ENCODE results near the gene LRRC8A. TPM values are rescaled to one million over a fixed set of nuclear protein-coding genes. Genes with fewer than 3 reads are reported as not detected.

Gene LRRC8A
- total and polyA plus RNA-seq, 2 of the 13 experiments (the other 11 are each of a cell fraction or from before 2014, with no cell fraction given): 16.1 to 40.6 TPM

DNA sequence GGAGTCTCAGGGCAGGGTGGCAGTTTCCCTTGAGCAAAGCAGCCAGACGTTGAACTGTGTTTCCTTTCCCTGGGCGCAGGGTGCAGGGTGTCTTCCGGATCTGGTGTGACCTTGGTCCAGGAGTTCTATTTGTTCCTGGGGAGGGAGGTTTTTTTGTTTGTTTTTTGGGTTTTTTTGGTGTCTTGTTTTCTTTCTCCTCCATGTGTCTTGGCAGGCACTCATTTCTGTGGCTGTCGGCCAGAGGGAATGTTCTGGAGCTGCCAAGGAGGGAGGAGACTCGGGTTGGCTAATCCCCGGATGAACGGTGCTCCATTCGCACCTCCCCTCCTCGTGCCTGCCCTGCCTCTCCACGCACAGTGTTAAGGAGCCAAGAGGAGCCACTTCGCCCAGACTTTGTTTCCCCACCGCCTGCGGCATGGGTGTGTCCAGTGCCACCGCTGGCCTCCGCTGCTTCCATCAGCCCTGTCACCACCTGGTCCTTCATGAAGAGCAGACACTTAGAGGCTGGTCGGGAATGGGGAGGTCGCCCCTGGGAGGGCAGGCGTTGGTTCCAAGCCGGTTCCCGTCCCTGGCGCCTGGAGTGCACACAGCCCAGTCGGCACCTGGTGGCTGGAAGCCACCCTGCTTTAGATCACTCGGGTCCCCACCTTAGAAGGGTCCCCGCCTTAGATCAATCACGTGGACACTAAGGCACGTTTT, 35.4 kb downstream of the LRRC8A start (continued):
- TF ChIP-seq FOXK1 (CRISPR knock-in tag; IDR thresholded peaks at IDR 0.05; ENCODE audit: borderline replicate concordance, low read depth) (no peak), NCOA5 (CRISPR knock-in tag; IDR thresholded peaks at IDR 0.05) (no peak), ZNF441 (CRISPR knock-in tag; IDR thresholded peaks at IDR 0.05; ENCODE audit: borderline replicate concordance) (peak; percentile 63; the same call in 1 of the 2 replicates), ZNF282 (IDR thresholded peaks at IDR 0.05; ENCODE audit: partially characterized antibody) (no peak), EHMT2 (IDR thresholded peaks at IDR 0.05; ENCODE audit: borderline replicate concordance, low read depth, low read length) (no peak), ZNF724P (CRISPR knock-in tag; IDR thresholded peaks at IDR 0.05; ENCODE audit: borderline replicate concordance) (no peak), ZSCAN20 (CRISPR knock-in tag; IDR thresholded peaks at IDR 0.05; ENCODE audit: borderline replicate concordance) (no peak), SMAD1 (CRISPR knock-in tag; IDR thresholded peaks at IDR 0.05; ENCODE audit: borderline replicate concordance, low read depth) (no peak), ZNF225 (CRISPR knock-in tag; IDR thresholded peaks at IDR 0.05) (no peak), ZFP41 (CRISPR knock-in tag; IDR thresholded peaks at IDR 0.05; ENCODE audit: borderline replicate concordance) (no peak)

DNA sequence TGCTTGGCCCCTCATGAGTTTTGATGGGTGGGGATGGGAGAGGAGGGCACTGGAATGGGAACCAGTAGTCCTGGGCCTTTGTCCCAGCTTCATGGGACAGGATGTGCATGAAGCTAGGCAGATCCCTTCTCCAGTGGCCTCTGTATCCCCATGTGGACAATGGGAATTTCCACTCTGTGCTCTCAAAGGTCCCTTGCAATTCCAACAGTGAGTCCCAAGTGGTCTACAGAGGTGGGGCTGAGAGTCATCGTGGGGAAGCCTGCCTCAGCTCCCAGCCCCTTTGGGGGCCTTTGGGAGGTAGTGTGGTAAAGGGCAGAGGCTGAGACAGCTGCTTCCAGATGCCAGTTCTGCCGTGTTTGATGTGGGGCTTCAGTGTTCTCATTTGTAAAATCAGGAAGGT, 37.0 kb downstream of the LRRC8A start:
- ATAC-seq (no peak), DNase-seq (ENCODE audit: low spot score) (no peak), FAIRE-seq (no peak)
- no peak overlapping the region for H2AFZ ChIP-seq (ENCODE audit: low read length)
- no peaks in the 10 kb centered on the region for H3K9me3 ChIP-seq (ENCODE audit: low read length)
- ChIA-PET POLR2A (interaction anchor here (0.7 to 3.9 kb wide), 5 partner anchors 36 to 289 kb away, joined by 3 to 25 read pairs (median 5); partner anchors contain the start of genes KYAT1 and LRRC8A), CTCF (ENCODE audit: low intra/inter-chr PET ratio, low total read pairs) (no interaction called here)
- in situ Hi-C loops (cut with HindIII; ENCODE audit: extremely low pct_ligation_motif_present, low pct_unique_long_range_greater_than_20kb) (no loop called here), intact Hi-C loops (cut with micrococcal nuclease; ENCODE audit: unreplicated experiment) (no loop called here)
- H3K27me3 ChIP-seq (ENCODE audit: control insufficient read depth in 1 of 2, insufficient read depth in 2 of 2, low read length in 2 of 2): no peaks in the 10 kb centered on the region
- H3K4me3 ChIP-seq (replicated peaks in 1 of 3; ENCODE audit: insufficient read depth in 1 of 3, low read depth in 2 of 3, low read length in 3 of 3): no peak overlapping the region
- no peaks in the 10 kb centered on the region for H4K20me1 ChIP-seq (ENCODE audit: insufficient read depth, low read length)
- H3K4me1 ChIP-seq (ENCODE audit: insufficient read depth, low read length): peaks cover 91% of the 10 kb centered on the region
- peaks cover 7 to 16% of the 10 kb centered on the region in 2 experiments for H3K36me3 ChIP-seq (replicated peaks in 1 of 2; ENCODE audit: control insufficient read depth in 1 of 2, insufficient read depth in 2 of 2, low read length in 2 of 2)
- 45% methylated on average over 2 of the region's 2 CpGs for WGBS (ENCODE audit: low lambda C conversion rate)
- no peak overlapping the region for H3K9ac ChIP-seq (ENCODE audit: insufficient read depth, low read depth, low read length)
- peak overlapping the region; percentile 26; the same call in 1 of the 2 replicates for H3K4me2 ChIP-seq (ENCODE audit: low read depth, low read length)
- H3K27ac ChIP-seq (ENCODE audit: extremely low read length, insufficient read depth, low read length): peak overlapping the region; percentile 46
- no peak for TF ChIP-seq ZFP36L1 (CRISPR knock-in tag; IDR thresholded peaks at IDR 0.05)
- 0 out of 2 replicates have a peak, but pooled peaks have one; percentile 21 for TF ChIP-seq KDM3A (CRISPR knock-in tag; IDR thresholded peaks at IDR 0.05; ENCODE audit: low read depth)
- TF ChIP-seq POLR2AphosphoS5 (IDR thresholded peaks at IDR 0.05; ENCODE audit: low read depth, low read length): no peak
- TF ChIP-seq GLI4 (CRISPR knock-in tag; IDR thresholded peaks at IDR 0.05; ENCODE audit: borderline replicate concordance): peak; percentile 41; the same call in 1 of the 2 replicates
- peak; percentile 67; the same call in 1 of the 2 replicates for TF ChIP-seq ZNF501 (CRISPR knock-in tag; IDR thresholded peaks at IDR 0.05)
- TF ChIP-seq, protein P1, sequence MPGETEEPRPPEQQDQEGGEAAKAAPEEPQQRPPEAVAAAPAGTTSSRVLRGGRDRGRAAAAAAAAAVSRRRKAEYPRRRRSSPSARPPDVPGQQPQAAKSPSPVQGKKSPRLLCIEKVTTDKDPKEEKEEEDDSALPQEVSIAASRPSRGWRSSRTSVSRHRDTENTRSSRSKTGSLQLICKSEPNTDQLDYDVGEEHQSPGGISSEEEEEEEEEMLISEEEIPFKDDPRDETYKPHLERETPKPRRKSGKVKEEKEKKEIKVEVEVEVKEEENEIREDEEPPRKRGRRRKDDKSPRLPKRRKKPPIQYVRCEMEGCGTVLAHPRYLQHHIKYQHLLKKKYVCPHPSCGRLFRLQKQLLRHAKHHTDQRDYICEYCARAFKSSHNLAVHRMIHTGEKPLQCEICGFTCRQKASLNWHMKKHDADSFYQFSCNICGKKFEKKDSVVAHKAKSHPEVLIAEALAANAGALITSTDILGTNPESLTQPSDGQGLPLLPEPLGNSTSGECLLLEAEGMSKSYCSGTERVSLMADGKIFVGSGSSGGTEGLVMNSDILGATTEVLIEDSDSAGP (CRISPR knock-in tag; IDR thresholded peaks at IDR 0.05; ENCODE audit: borderline replicate concordance): 0 out of 2 replicates have a peak, but pooled peaks have one; percentile 33
- 0 out of 2 replicates have a peak, but pooled peaks have one; percentile 14 for TF ChIP-seq NR2C2 (CRISPR knock-in tag; IDR thresholded peaks at IDR 0.05; ENCODE audit: borderline replicate concordance)
- 0 out of 2 replicates have a peak, but pooled peaks have one; percentile 26 for TF ChIP-seq ZNF598 (CRISPR knock-in tag; IDR thresholded peaks at IDR 0.05; ENCODE audit: borderline replicate concordance)
- H3K79me2 ChIP-seq (ENCODE audit: insufficient read depth, low read length): peaks cover 14% of the 10 kb centered on the region
- BruUV-seq (replicated peaks): no TSS peak
